Neutrophil (primary cell): ENCODE data around the gene CTSH.

Experiments
- H3K27ac ChIP-seq: fragments of 200-600 bp; sonication (generic); 2 replicates; pipeline ENCODE4 v1.5.1; 2016; ENCODE audit warnings: mild to moderate bottlenecking, moderate library complexity
- H3K27me3 ChIP-seq: fragments of 200-600 bp; sonication (generic); 2 replicates; pipeline ENCODE4 v1.6.0; 2016; ENCODE audit warnings: mild to moderate bottlenecking
- H3K36me3 ChIP-seq: fragments of 200-600 bp; sonication (generic); 2 replicates; pipeline ENCODE4 v1.5.1; 2017
- H3K4me1 ChIP-seq, 2 experiments: fragments of 200-600 bp in 1 of 2; sonication (generic) in 1 of 2; 1 replicate in 1 of 2; 2 replicates in 1 of 2; pipeline versions ENCODE4 v1.5.1 to v1.6.1; 2013 to 2016; ENCODE audit warnings: low read depth in 1 of 2, low read length in 1 of 2, mild to moderate bottlenecking in 1 of 2, moderate library complexity in 1 of 2; ENCODE audit not compliant: control insufficient read depth in 1 of 2, insufficient read depth in 1 of 2
- H3K4me3 ChIP-seq, 2 experiments: fragments of 200-600 bp in 1 of 2; sonication (generic) in 1 of 2; 1 replicate in 1 of 2; 2 replicates in 1 of 2; pipeline ENCODE4 v1.5.1; 2013 to 2016; ENCODE audit warnings: low read depth in 1 of 2, low read length in 1 of 2, mild to moderate bottlenecking in 1 of 2, moderate library complexity in 1 of 2
- H3K9me3 ChIP-seq: fragments of 200-600 bp; sonication (generic); 2 replicates; pipeline ENCODE4 v1.5.1; 2016
- CTCF ChIP-seq: fragments of 200-600 bp; sonication (generic); IDR thresholded peaks from 2 replicates; pipeline ENCODE4 v1.5.1; 2016; ENCODE audit warnings: antibody characterized with exemption

Gene CTSH

DNA sequence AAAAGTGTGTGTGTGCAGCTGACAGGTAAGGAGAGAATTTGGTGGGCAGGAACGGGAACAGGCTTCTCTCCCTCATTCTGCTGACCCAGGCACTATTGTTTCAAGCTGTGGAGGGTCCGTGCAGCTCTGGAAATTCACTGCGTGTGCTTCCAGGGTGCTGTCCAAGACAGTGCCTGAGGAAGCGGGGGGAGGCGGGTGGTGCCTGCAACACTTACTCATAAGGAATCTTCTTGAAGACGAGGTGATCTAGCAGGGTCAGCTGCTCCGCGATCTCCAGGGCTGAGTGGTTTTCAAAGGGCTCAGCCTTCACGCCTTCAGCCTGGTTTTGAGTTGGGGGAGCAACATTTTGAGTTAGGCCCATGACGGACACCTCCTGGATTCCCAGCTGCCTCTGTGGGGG is 46.6 kb upstream of the CTSH start:
- no peak for TF ChIP-seq CTCF
- H3K4me3 ChIP-seq: no peak overlapping the region
- H3K27ac ChIP-seq: no peak overlapping the region

GRCh38 chr15:78990278-78990677 is 45.4 kb upstream of the CTSH start:
- Histone ChIP-seq H3K9me3 (no peaks in the 10 kb centered on the region), H3K27ac (no peak overlapping the region), H3K4me1 (no peaks in the 10 kb centered on the region), H3K36me3 (no peaks in the 10 kb centered on the region), H3K4me3 (no peak overlapping the region), H3K27me3 (peaks cover 4% of the 10 kb centered on the region)
- TF ChIP-seq CTCF: no peak

More for the DNA sequence above, 46.6 kb upstream of the CTSH start:
- peaks cover 4% of the 10 kb centered on the region for H3K27me3 ChIP-seq
- H3K9me3 ChIP-seq: no peaks in the 10 kb centered on the region
- H3K36me3 ChIP-seq: no peaks in the 10 kb centered on the region
- no peaks in the 10 kb centered on the region for H3K4me1 ChIP-seq

- Histone ChIP-seq H3K36me3 (no peaks in the 10 kb centered on the region), H3K4me3 (no peak overlapping the region), H3K4me1 (no peaks in the 10 kb centered on the region), H3K27ac (no peak overlapping the region), H3K27me3 (peaks cover 4% of the 10 kb centered on the region), H3K9me3 (no peaks in the 10 kb centered on the region)
- TF ChIP-seq CTCF: no peak
Measured at GRCh38 chr15:78989701-78990240, 44.9 kb upstream of the CTSH start.

- Histone ChIP-seq H3K9me3 (no peaks in the 10 kb centered on the region), H3K27ac (no peak overlapping the region), H3K36me3 (no peaks in the 10 kb centered on the region), H3K27me3 (peaks cover 4% of the 10 kb centered on the region), H3K4me3 (no peak overlapping the region), H3K4me1 (no peaks in the 10 kb centered on the region)
- no peak for TF ChIP-seq CTCF
Measured at GRCh38 chr15:78988361-78988911, 43.6 kb upstream of the CTSH start.

GRCh38 chr15:78987556-78988360 is 42.9 kb upstream of the CTSH start:
- Histone ChIP-seq H3K27me3 (peaks cover 8% of the 10 kb centered on the region), H3K9me3 (no peaks in the 10 kb centered on the region), H3K36me3 (no peaks in the 10 kb centered on the region), H3K4me1 (no peaks in the 10 kb centered on the region), H3K4me3 (no peak overlapping the region), H3K27ac (no peak overlapping the region)
- TF ChIP-seq CTCF: no peak
